ENCODE measurements around the gene FMO5. TPM values are rescaled to one million over a fixed set of nuclear protein-coding genes. Genes with fewer than 3 reads are reported as not detected.

The FMO5 gene
- total RNA-seq, 6 experiments from 2014 or later: 55.0 to 482 (median 99.6) TPM

DNA sequence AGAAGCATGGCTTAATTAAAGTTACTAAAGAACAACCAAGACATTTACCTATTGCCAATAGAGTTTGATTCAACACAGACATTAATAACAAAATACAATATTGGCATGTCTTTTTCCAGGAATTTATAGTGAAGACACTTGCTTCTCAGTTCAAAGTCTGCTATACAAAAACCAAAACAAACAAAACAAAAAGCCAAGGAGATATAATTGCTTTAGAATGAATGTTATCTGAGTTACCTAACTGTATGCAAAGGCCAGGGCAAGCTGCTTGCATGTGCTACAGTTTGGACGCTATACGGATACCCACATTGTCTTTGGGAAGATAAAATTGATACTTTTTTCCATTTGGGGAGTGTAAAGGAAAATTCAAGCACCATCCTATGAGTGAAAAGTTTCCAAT, 13.6 kb downstream of the FMO5 start:
- Histone ChIP-seq H3K27ac (peak overlapping the region in 1 of 3 donors; percentile 26), H3K27me3 (no peaks in the 10 kb centered on the region), H3K9me3 (no peaks in the 10 kb centered on the region), H3K36me3 (peaks cover 0 to 69% (median 22%) of the 10 kb centered on the region in 4 donors), H3K4me3 (no peak overlapping the region), H3K4me1 (peaks cover 0 to 77% (median 22%) of the 10 kb centered on the region in 4 donors)
- DNase-seq: no peak
- WGBS (ENCODE audit: insufficient coverage, low coverage, low lambda C conversion rate, missing lambda C conversion rate): 70% methylated on average over 2 of the region's 2 CpGs
- intact Hi-C loops (cut with DNase I): no loop called here
- TF ChIP-seq POLR2A (IDR thresholded peaks at IDR 0.05) (no peak), CTCF (IDR thresholded peaks at IDR 0.05) (no peak)
- no peak for ATAC-seq

GRCh38 chr1:147210987-147211386, 14.2 kb downstream of the FMO5 start:
- H3K27me3 ChIP-seq: no peaks in the 10 kb centered on the region
- TF ChIP-seq CTCF (IDR thresholded peaks at IDR 0.05): no peak
- no peak for TF ChIP-seq POLR2A (IDR thresholded peaks at IDR 0.05)
- no peaks in the 10 kb centered on the region for H3K9me3 ChIP-seq
- DNase-seq: no peak
- H3K36me3 ChIP-seq: peaks cover 0 to 66% (median 22%) of the 10 kb centered on the region in 4 donors
- peak overlapping the region in 1 of 3 donors; percentile 26 for H3K27ac ChIP-seq
- peak in 3 of 4 donors; percentile 6 to 8 (median 8) for ATAC-seq
- H3K4me3 ChIP-seq: no peak overlapping the region
- intact Hi-C loops (cut with DNase I): no loop called here
- H3K4me1 ChIP-seq: peaks cover 0 to 71% (median 22%) of the 10 kb centered on the region in 4 donors
- 68% methylated on average over 2 of the region's 2 CpGs for WGBS (ENCODE audit: insufficient coverage, low coverage, low lambda C conversion rate, missing lambda C conversion rate)

DNA sequence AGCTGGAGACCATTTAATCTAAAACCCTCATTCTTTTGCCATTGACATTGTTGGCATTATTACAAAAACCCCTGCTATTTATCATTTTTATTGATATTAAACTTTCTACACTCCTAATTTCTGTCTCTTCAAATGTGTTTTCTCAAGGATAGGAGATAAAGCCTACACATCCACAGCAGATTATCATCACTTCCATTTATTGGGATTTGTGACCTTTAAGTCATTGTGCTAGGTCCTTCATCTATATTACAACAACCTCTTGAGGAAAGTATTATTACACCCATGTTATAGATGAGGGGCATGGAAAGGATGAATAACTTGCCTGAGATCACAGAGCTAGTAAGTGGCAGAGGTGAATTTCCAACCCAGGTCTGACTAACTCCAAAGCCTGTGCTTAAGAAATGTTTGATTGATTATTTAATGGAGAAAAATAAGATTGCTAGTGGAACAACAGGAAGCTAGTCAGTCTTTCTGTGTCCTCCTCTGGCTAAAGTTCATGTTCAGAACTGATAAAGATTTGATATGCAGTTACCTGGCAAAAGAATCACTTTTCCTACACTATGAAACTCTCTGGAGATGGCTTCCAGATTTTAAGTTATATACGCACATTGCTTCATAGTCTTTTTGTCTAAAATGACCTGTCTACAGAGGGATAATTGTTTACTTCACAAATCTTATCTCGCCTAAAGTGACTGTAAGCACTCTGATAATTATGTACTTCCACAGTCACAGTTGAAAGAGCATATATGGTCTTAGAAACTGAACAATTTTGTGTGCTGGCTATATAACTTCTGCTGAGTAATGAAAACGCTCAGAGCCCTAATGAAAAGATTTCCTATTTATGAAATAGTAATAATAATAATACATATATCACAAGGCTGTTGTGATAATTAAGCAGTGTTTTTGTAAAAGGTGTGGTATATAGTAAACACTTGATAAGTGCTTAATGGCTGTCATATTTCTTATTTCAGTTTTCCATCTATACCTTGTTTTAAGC, 15.0 kb downstream of the FMO5 start:
- Histone ChIP-seq H3K36me3 (peaks cover 0 to 66% (median 22%) of the 10 kb centered on the region in 4 donors), H3K4me3 (no peak overlapping the region), H3K27me3 (no peaks in the 10 kb centered on the region), H3K27ac (peak overlapping the region in 1 of 3 donors; percentile 26), H3K4me1 (peaks cover 0 to 66% (median 20%) of the 10 kb centered on the region in 4 donors), H3K9me3 (no peaks in the 10 kb centered on the region)
- intact Hi-C loops (cut with DNase I): no loop called here
- ATAC-seq (peak in 3 of 4 donors; percentile 23 to 51 (median 39)), DNase-seq (no peak)
- TF ChIP-seq POLR2A (IDR thresholded peaks at IDR 0.05) (no peak), CTCF (IDR thresholded peaks at IDR 0.05) (no peak)
- 68% methylated on average over 3 of the region's 3 CpGs for WGBS (ENCODE audit: insufficient coverage, low coverage, low lambda C conversion rate, missing lambda C conversion rate)

DNA sequence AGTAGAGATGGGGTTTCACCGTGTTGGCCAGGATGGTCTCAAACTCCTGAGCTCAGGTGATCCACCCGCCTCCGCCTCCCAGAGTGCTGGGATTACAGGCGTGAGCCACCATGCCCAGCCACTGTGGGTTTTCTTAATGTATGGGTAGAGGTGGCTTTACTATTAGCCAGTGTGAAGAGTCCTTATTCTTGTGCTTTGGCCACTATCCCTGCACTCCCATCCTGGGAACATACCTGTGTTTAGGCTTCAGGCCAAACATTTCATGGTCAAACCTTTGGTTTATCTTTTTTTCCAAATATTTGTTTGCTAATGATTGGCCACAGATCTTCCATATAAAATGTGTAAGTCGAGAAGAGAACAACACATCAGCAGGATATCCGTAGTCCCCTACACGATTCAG, 16.5 kb downstream of the FMO5 start:
- TF ChIP-seq CTCF (IDR thresholded peaks at IDR 0.05) (no peak), POLR2A (IDR thresholded peaks at IDR 0.05) (no peak)
- DNase-seq (no peak), ATAC-seq (peak in 3 of 4 donors; percentile 8 to 18 (median 13))
- intact Hi-C loops (cut with DNase I): no loop called here
- peaks cover 0 to 51% (median 14%) of the 10 kb centered on the region in 4 donors for H3K4me1 ChIP-seq
- no peaks in the 10 kb centered on the region for H3K27me3 ChIP-seq
- 78% methylated on average over 6 of the region's 7 CpGs for WGBS (ENCODE audit: insufficient coverage, low coverage, low lambda C conversion rate, missing lambda C conversion rate)
- H3K27ac ChIP-seq: no peak overlapping the region
- no peak overlapping the region for H3K4me3 ChIP-seq
- H3K36me3 ChIP-seq: peaks cover 0 to 72% (median 29%) of the 10 kb centered on the region in 4 donors
- H3K9me3 ChIP-seq: no peaks in the 10 kb centered on the region

Measured in right lobe of liver (tissue), 6 donors.